ENCODE results near the gene MS4A1. TPM values are rescaled to one million over a fixed set of nuclear protein-coding genes. Genes with fewer than 3 reads are reported as not detected.
A peak's percentile ranks its signal among the peaks of the same experiment; 100 is the strongest.

Gene MS4A1
- polyA plus RNA-seq, 3 donors: 0.88 to 8.0 (median 1.3) TPM

GRCh38 chr11:60422609-60423008 is 33.0 kb upstream of the MS4A1 start:
- no peaks in the 10 kb centered on the region for H3K36me3 ChIP-seq (replicated peaks in 1 of 2; ENCODE audit: control insufficient read depth in 1 of 2, insufficient read depth in 2 of 2, low read length in 2 of 2)
- H3K9ac ChIP-seq (ENCODE audit: insufficient read depth, low read length, poor library complexity, severe bottlenecking): no peak overlapping the region
- Mint-ChIP-seq H3K9me3 (peaks cover 5 to 17% (median 8%) of the 10 kb centered on the region in 7 donors), H3K27me3 (ENCODE audit: low read depth in 3 of 3) (peaks cover 0 to 1% (median 0%) of the 10 kb centered on the region in 3 donors), H3K4me1 (peaks cover 8% of the 10 kb centered on the region), H3K27ac (no peak overlapping the region), H3K36me3 (peaks cover 0 to 3% of the 10 kb centered on the region in 2 donors), H3K4me3 (no peak overlapping the region)
- TF ChIP-seq CTCF (IDR thresholded peaks at IDR 0.05): no peak
- no peaks in the 10 kb centered on the region for H4K20me1 ChIP-seq (ENCODE audit: insufficient read depth, low read length)
- peaks cover 5 to 7% of the 10 kb centered on the region in 2 donors for H3K9me3 ChIP-seq (replicated peaks in 1 of 2; ENCODE audit: control insufficient read depth in 1 of 2, insufficient read depth in 1 of 2, low read length in 2 of 2)
- H3K4me2 ChIP-seq (replicated peaks; ENCODE audit: extremely low read depth, low read length, poor library complexity, severe bottlenecking): no peak overlapping the region
- H3K4me3 ChIP-seq (replicated peaks in 1 of 3; ENCODE audit: low read depth in 2 of 3, low read length in 3 of 3): no peak overlapping the region
- DNase-seq: no peak
- H3K79me2 ChIP-seq (ENCODE audit: insufficient read depth, low read length): no peaks in the 10 kb centered on the region
- no peaks in the 10 kb centered on the region for H3K4me1 ChIP-seq (ENCODE audit: control insufficient read depth in 1 of 2, insufficient read depth in 2 of 2, low read length in 2 of 2)
- H2AFZ ChIP-seq (ENCODE audit: insufficient read depth, low read depth, low read length, poor library complexity, severe bottlenecking): no peak overlapping the region
- no peak overlapping the region for H3K27ac ChIP-seq (ENCODE audit: low read depth in 1 of 2, low read length in 2 of 2)
- no CpG with 5 or more reads among the region's 1 CpG for WGBS (ENCODE audit: insufficient coverage)
- intact Hi-C loops (cut with micrococcal nuclease): no loop called here
- no peaks in the 10 kb centered on the region for H3K27me3 ChIP-seq (ENCODE audit: control insufficient read depth in 2 of 2, insufficient read depth in 2 of 2, low read length in 2 of 2)

GRCh38 chr11:60428517-60428916 is 27.1 kb upstream of the MS4A1 start:
- DNase-seq: peak in 1 of 3 donors; percentile 7
- Histone ChIP-seq H3K9me3 (replicated peaks in 1 of 2; ENCODE audit: control insufficient read depth in 1 of 2, insufficient read depth in 1 of 2, low read length in 2 of 2) (no peaks in the 10 kb centered on the region), H3K4me1 (ENCODE audit: control insufficient read depth in 1 of 2, insufficient read depth in 2 of 2, low read length in 2 of 2) (no peaks in the 10 kb centered on the region), H3K36me3 (replicated peaks in 1 of 2; ENCODE audit: control insufficient read depth in 1 of 2, insufficient read depth in 2 of 2, low read length in 2 of 2) (no peaks in the 10 kb centered on the region), H4K20me1 (ENCODE audit: insufficient read depth, low read length) (no peaks in the 10 kb centered on the region), H3K4me2 (replicated peaks; ENCODE audit: extremely low read depth, low read length, poor library complexity, severe bottlenecking) (no peak overlapping the region), H3K79me2 (ENCODE audit: insufficient read depth, low read length) (no peaks in the 10 kb centered on the region), H3K27ac (ENCODE audit: low read depth in 1 of 2, low read length in 2 of 2) (no peak overlapping the region), H3K27me3 (ENCODE audit: control insufficient read depth in 2 of 2, insufficient read depth in 2 of 2, low read length in 2 of 2) (peaks cover 0 to 2% of the 10 kb centered on the region in 2 donors), H3K9ac (ENCODE audit: insufficient read depth, low read length, poor library complexity, severe bottlenecking) (no peak overlapping the region), H3K4me3 (replicated peaks in 1 of 3; ENCODE audit: low read depth in 2 of 3, low read length in 3 of 3) (no peak overlapping the region), H2AFZ (ENCODE audit: insufficient read depth, low read depth, low read length, poor library complexity, severe bottlenecking) (peak overlapping the region; percentile 34)
- Mint-ChIP-seq H3K4me3 (no peak overlapping the region), H3K36me3 (no peaks in the 10 kb centered on the region), H3K9me3 (peaks cover 0 to 3% (median 0%) of the 10 kb centered on the region in 7 donors), H3K27me3 (ENCODE audit: low read depth in 3 of 3) (peaks cover 0 to 2% (median 0%) of the 10 kb centered on the region in 3 donors), H3K4me1 (peaks cover 14% of the 10 kb centered on the region), H3K27ac (peak overlapping the region in 1 of 7 donors; percentile 25)
- no peak for TF ChIP-seq CTCF (IDR thresholded peaks at IDR 0.05)
- 20% methylated on average over 1 of the region's 2 CpGs for WGBS (ENCODE audit: insufficient coverage)
- intact Hi-C loops (cut with micrococcal nuclease): no loop called here

Data from CD14-positive monocyte (primary cell).